GM12878 (cell line): ENCODE results near the gene CARS2. TPM values are rescaled to one million over a fixed set of nuclear protein-coding genes. Genes with fewer than 3 reads are reported as not detected.
A peak's percentile ranks its signal among the peaks of the same experiment; 100 is the strongest.

Source experiments
- CBFB ChIP-seq: IDR thresholded peaks from 2 replicates; pipeline ENCODE4 v1.6.1; 2016; ENCODE audit warnings: antibody characterized with exemption, low read depth
- DPF2 ChIP-seq: fragments of 450-650 bp; IDR thresholded peaks from 2 replicates; pipeline ENCODE4 v1.6.1; 2017; ENCODE audit warnings: mild to moderate bottlenecking
- EED ChIP-seq: sonication (generic); IDR thresholded peaks from 2 replicates; pipeline ENCODE4 v1.6.1; 2016; ENCODE audit warnings: antibody characterized with exemption, low read depth
- IKZF1 ChIP-seq: fragments of 450-650 bp; conservative IDR thresholded peaks from 2 replicates; pipeline ENCODE4 v1.6.1; 2017; ENCODE audit warnings: antibody characterized with exemption, mild to moderate bottlenecking
- IKZF2 ChIP-seq, 2 experiments: fragments of 450-650 bp; IDR thresholded peaks; 2 replicates each; pipeline ENCODE4 v1.6.1; 2017; ENCODE audit warnings: mild to moderate bottlenecking in 2 of 2, moderate library complexity in 2 of 2
- KLF5 ChIP-seq: fragments of 450-650 bp; IDR thresholded peaks from 2 replicates; pipeline ENCODE4 v1.6.1; 2014; ENCODE audit warnings: mild to moderate bottlenecking; ENCODE audit not compliant: partially characterized antibody
- PAX5 ChIP-seq: IDR thresholded peaks from 2 replicates; pipeline ENCODE4 v1.6.1; 2011; ENCODE audit warnings: low read depth, low read length, borderline replicate concordance
- PRDM15 ChIP-seq: fragments of 450-650 bp; formaldehyde crosslinking; IDR thresholded peaks from 2 replicates; pipeline ENCODE4 v1.4.0; 2020; ENCODE audit warnings: mild to moderate bottlenecking, moderate library complexity
- TCF3 ChIP-seq: IDR thresholded peaks from 2 replicates; pipeline ENCODE4 v1.6.1; 2012; ENCODE audit warnings: low read depth, mild to moderate bottlenecking, low read length, borderline replicate concordance; ENCODE audit not compliant: insufficient read depth
- ZNF24 ChIP-seq: fragments of 450-650 bp; IDR thresholded peaks from 2 replicates; pipeline ENCODE4 v1.6.1; 2017; ENCODE audit warnings: antibody characterized with exemption, mild to moderate bottlenecking
- polyA plus RNA-seq, 11 experiments: library from polyadenylated mRNA; depleted of rRNA in 4 of 11; unstranded in 6 of 11; stranded (reverse) in 5 of 11; fragments of >200 nt; fragmentation: Nextera tagmentation in 4 of 11; fragmentation: Illumina TruSeq in 1 of 11; extraction: Ambion mirVana in 4 of 11; extraction: Trizol in 1 of 11; gene quantifications; 1 replicate in 1 of 11; 2 replicates in 10 of 11; pipeline versions ENCODE4 v1.2.1 to v1.2.3, GENCODE V29; 2011 to 2016; ENCODE audit warnings: inconsistent platforms in 2 of 11, missing spikeins in 2 of 11, low read depth in 1 of 11
- total RNA-seq, 4 experiments: library from RNA; depleted of rRNA in 3 of 4; stranded (reverse); fragments of >200 nt in 3 of 4; fragmentation: Illumina TruSeq in 1 of 4; extraction: Trizol in 1 of 4; gene quantifications; 2 replicates each; pipeline versions ENCODE4 v1.2.1 to v1.2.3, GENCODE V29; 2013 to 2021
- TF ChIP-seq, protein P1 (sequence below): IDR thresholded peaks from 2 replicates; pipeline ENCODE4 v1.6.1; 2012; ENCODE audit warnings: improper control_type of control experiment, low read depth, low read length; ENCODE audit not compliant: insufficient replicate concordance
- TF ChIP-seq, protein P2 (sequence below): fragments of 450-650 bp; IDR thresholded peaks from 2 replicates; pipeline ENCODE4 v1.6.1; 2016; ENCODE audit warnings: mild to moderate bottlenecking

CARS2 gene
- total and polyA plus RNA-seq, 10 of the 15 experiments (the other 5 are each of a cell fraction or from before 2014, with no cell fraction given): 4.2 to 101 (median 61.5) TPM

- TF ChIP-seq, protein P1, sequence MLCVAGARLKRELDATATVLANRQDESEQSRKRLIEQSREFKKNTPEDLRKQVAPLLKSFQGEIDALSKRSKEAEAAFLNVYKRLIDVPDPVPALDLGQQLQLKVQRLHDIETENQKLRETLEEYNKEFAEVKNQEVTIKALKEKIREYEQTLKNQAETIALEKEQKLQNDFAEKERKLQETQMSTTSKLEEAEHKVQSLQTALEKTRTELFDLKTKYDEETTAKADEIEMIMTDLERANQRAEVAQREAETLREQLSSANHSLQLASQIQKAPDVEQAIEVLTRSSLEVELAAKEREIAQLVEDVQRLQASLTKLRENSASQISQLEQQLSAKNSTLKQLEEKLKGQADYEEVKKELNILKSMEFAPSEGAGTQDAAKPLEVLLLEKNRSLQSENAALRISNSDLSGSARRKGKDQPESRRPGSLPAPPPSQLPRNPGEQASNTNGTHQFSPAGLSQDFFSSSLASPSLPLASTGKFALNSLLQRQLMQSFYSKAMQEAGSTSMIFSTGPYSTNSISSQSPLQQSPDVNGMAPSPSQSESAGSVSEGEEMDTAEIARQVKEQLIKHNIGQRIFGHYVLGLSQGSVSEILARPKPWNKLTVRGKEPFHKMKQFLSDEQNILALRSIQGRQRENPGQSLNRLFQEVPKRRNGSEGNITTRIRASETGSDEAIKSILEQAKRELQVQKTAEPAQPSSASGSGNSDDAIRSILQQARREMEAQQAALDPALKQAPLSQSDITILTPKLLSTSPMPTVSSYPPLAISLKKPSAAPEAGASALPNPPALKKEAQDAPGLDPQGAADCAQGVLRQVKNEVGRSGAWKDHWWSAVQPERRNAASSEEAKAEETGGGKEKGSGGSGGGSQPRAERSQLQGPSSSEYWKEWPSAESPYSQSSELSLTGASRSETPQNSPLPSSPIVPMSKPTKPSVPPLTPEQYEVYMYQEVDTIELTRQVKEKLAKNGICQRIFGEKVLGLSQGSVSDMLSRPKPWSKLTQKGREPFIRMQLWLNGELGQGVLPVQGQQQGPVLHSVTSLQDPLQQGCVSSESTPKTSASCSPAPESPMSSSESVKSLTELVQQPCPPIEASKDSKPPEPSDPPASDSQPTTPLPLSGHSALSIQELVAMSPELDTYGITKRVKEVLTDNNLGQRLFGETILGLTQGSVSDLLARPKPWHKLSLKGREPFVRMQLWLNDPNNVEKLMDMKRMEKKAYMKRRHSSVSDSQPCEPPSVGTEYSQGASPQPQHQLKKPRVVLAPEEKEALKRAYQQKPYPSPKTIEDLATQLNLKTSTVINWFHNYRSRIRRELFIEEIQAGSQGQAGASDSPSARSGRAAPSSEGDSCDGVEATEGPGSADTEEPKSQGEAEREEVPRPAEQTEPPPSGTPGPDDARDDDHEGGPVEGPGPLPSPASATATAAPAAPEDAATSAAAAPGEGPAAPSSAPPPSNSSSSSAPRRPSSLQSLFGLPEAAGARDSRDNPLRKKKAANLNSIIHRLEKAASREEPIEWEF: no peak
- TF ChIP-seq, protein P2, sequence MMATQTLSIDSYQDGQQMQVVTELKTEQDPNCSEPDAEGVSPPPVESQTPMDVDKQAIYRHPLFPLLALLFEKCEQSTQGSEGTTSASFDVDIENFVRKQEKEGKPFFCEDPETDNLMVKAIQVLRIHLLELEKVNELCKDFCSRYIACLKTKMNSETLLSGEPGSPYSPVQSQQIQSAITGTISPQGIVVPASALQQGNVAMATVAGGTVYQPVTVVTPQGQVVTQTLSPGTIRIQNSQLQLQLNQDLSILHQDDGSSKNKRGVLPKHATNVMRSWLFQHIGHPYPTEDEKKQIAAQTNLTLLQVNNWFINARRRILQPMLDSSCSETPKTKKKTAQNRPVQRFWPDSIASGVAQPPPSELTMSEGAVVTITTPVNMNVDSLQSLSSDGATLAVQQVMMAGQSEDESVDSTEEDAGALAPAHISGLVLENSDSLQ: no peak
- TF ChIP-seq TCF3: no peak
- no peak for TF ChIP-seq KLF5
- no peak for TF ChIP-seq PRDM15 (CRISPR knock-in tag)
- TF ChIP-seq IKZF2 (IDR thresholded peaks at IDR 0.05): peak in 1 of 2 experiments; percentile 29; a peak in 2 of 4 replicates
- TF ChIP-seq CBFB: no peak
- 0 out of 2 replicates have a peak, but pooled peaks have one; percentile 42 for TF ChIP-seq PAX5
- TF ChIP-seq EED: peak; percentile 63
- no peak; the same call in 1 of the 2 replicates for TF ChIP-seq IKZF1
- no peak for TF ChIP-seq ZNF24
- TF ChIP-seq DPF2: no peak
- TF ChIP-seq, all 136 proteins: peak for 3
Measured at GRCh38 chr13:110653271-110653670, 52.6 kb downstream of the CARS2 start (continued).
